ENCODE results near the gene GRID1. TPM values are rescaled to one million over a fixed set of nuclear protein-coding genes. Genes with fewer than 3 reads are reported as not detected.

The GRID1 gene
- total RNA-seq, 1 donor from 2014 or later: under 0.01 TPM

DNA sequence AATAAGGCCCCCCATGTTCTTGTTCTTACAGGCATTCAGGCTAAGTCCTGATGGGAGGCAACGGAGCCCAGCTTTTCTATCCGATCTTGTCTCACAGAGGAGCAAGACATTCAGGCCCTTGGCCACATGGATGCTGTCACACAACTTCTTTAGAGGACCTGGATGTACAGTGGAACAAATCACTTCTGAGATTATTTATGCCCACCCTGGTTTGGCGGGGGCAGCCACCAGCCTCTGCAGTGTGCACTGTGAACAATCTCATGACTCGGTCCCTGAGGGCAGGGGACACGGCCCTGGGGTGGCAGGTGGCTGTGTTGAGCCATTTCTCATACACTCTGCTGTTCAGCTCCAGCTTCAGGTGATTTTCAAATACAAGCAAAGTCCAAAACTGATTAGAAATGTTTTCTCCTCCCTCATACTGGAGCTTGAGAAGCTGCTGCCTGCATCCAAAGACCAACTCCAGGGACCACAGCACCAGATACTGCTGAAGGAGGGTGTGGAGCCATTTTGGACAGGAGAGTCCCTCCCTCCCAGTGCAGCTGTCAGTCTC is 441.3 kb downstream of the GRID1 start:
- H3K27me3 ChIP-seq (ENCODE audit: control insufficient read depth, insufficient read depth, low read length): no peaks in the 10 kb centered on the region
- FAIRE-seq: no peak
- TF ChIP-seq, protein P1, sequence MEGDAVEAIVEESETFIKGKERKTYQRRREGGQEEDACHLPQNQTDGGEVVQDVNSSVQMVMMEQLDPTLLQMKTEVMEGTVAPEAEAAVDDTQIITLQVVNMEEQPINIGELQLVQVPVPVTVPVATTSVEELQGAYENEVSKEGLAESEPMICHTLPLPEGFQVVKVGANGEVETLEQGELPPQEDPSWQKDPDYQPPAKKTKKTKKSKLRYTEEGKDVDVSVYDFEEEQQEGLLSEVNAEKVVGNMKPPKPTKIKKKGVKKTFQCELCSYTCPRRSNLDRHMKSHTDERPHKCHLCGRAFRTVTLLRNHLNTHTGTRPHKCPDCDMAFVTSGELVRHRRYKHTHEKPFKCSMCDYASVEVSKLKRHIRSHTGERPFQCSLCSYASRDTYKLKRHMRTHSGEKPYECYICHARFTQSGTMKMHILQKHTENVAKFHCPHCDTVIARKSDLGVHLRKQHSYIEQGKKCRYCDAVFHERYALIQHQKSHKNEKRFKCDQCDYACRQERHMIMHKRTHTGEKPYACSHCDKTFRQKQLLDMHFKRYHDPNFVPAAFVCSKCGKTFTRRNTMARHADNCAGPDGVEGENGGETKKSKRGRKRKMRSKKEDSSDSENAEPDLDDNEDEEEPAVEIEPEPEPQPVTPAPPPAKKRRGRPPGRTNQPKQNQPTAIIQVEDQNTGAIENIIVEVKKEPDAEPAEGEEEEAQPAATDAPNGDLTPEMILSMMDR (IDR thresholded peaks at IDR 0.05; ENCODE audit: insufficient read depth, low read length, severe bottlenecking): no peak
- no peak overlapping the region for H3K4me3 ChIP-seq (ENCODE audit: low read depth, low read length)
- DNase-seq (ENCODE audit: low read depth): no peak
- no peaks in the 10 kb centered on the region for H3K36me3 ChIP-seq (ENCODE audit: control insufficient read depth, insufficient read depth, low read length)

DNA sequence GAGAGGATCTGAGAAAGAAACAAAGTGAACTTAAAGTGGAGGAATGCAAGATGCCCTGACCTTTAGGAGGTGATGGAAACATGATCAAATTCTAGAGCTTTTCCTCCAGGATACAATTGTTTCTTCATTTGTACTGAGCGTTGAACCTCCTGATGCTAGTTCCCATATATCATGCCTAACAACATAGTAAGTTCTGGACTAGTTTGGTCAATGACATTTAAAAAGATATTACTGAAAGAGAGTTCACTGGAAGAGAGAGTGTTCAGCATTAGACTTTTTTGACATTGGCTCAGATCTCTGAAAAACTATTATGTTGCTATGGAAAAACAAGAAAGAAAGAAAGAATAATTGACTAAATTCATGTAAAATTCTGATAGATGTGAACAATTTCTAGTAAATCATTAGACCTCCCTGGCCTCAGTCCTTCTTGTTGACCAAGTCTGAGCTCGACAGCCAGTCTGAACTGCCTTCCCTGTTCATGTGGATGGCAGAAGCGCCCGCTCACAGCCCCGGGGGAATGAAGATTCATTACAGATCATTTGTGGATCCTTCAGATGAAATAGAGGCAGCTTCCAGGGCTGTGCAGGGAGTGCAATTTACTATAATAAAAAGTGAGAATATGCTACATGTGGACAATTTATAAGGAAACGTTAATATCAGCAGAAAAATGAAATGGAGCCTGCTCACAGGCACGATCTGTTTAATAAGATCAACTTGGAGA is 442.1 kb downstream of the GRID1 start:
- TF ChIP-seq, protein P1 (IDR thresholded peaks at IDR 0.05; ENCODE audit: insufficient read depth, low read length, severe bottlenecking): no peak
- DNase-seq (ENCODE audit: low read depth) (no peak), FAIRE-seq (no peak)
- H3K4me3 ChIP-seq (ENCODE audit: low read depth, low read length): no peak overlapping the region
- no peaks in the 10 kb centered on the region for H3K36me3 ChIP-seq (ENCODE audit: control insufficient read depth, insufficient read depth, low read length)
- no peaks in the 10 kb centered on the region for H3K27me3 ChIP-seq (ENCODE audit: control insufficient read depth, insufficient read depth, low read length)

DNA sequence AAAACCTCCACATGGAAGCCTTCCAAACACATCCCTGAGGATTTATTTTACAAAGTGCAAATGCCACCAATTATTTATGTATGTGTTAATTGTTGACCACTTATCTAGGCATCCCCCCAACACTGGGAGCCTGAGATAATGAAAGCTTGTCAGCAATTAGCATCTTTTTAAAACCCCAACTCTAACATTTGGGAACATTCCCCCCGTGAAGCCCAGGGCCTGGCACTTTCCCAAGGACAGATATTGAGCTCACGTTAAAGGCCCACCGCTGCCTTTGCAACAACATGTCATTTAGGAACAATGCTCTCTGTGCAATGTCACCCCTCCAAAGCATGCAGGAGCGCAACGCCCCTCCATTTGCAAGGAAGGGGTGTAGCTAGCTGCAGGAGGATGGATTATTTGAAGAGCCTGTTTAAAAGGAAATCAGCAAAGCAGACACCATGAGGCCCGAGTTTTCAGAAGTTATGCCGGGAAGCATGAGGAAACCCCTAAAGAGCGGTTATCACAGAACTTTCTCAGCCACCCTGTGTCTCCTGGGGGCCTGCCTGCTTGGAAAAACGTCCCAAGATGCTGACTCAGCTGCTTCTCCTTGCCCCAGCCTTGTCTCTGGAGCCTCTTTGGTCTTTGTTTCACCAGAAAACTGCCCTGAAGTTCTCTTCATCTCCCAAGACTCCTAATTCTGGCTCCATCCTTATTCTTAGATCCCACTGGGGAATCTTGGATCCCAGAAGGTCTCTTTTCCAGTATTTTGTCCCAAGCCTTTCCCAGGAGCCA is 444.1 kb downstream of the GRID1 start:
- Histone ChIP-seq H3K36me3 (ENCODE audit: control insufficient read depth, insufficient read depth, low read length) (no peaks in the 10 kb centered on the region), H3K27me3 (ENCODE audit: control insufficient read depth, insufficient read depth, low read length) (no peaks in the 10 kb centered on the region), H3K4me3 (ENCODE audit: low read depth, low read length) (no peak overlapping the region)
- TF ChIP-seq, protein P1 (IDR thresholded peaks at IDR 0.05; ENCODE audit: insufficient read depth, low read length, severe bottlenecking): no peak
- DNase-seq (ENCODE audit: low read depth) (no peak), FAIRE-seq (no peak)

DNA sequence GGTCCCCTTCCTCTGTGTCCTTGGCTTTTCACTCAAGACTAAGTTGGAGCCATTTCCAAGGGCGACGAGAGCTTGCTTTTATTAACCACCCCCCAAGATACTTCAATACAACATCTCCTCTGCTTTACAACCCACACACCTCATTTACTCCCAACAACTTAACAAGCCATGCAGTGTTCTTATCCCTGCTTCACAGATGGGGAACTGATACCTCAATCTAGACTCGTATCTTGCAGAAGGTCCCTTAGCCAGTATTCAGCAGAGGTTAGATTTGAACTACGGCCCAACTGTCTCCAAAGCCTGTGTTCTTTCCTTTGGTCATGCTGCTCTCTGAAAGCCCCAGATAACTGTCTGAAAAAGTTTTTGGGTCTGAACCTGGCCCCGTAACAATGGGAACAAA is 444.8 kb downstream of the GRID1 start:
- FAIRE-seq (no peak), DNase-seq (ENCODE audit: low read depth) (no peak)
- no peak overlapping the region for H3K4me3 ChIP-seq (ENCODE audit: low read depth, low read length)
- TF ChIP-seq, protein P1 (IDR thresholded peaks at IDR 0.05; ENCODE audit: insufficient read depth, low read length, severe bottlenecking): no peak
- H3K36me3 ChIP-seq (ENCODE audit: control insufficient read depth, insufficient read depth, low read length): no peaks in the 10 kb centered on the region
- H3K27me3 ChIP-seq (ENCODE audit: control insufficient read depth, insufficient read depth, low read length): no peaks in the 10 kb centered on the region

DNA sequence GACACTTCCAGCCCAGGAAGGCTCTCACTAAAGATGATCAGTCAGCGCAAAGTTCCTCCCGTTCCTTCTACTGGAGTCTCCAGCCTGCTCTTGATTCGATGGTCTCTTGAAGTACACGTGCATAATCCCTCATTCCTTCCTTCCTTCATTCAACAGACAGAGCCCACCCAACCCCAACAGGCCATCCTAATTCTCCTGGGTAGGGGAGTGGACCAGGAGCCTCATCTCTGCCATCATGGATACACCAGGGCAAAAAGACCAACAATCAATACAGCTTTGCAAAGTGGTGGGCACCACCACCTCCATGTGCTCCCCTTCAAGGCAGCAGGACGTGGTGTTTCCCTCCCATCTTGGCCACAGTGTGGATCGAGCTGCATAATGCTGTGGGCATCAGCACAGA is 446.3 kb downstream of the GRID1 start:
- no peaks in the 10 kb centered on the region for H3K36me3 ChIP-seq (ENCODE audit: control insufficient read depth, insufficient read depth, low read length)
- TF ChIP-seq, protein P1 (IDR thresholded peaks at IDR 0.05; ENCODE audit: insufficient read depth, low read length, severe bottlenecking): no peak
- no peak for FAIRE-seq
- H3K27me3 ChIP-seq (ENCODE audit: control insufficient read depth, insufficient read depth, low read length): no peaks in the 10 kb centered on the region
- no peak overlapping the region for H3K4me3 ChIP-seq (ENCODE audit: low read depth, low read length)
- no peak for DNase-seq (ENCODE audit: low read depth)

Measured in bronchial epithelial cell (primary cell).